Measurements from ENCODE around the gene TMPRSS13. TPM values are rescaled to one million over a fixed set of nuclear protein-coding genes. Genes with fewer than 3 reads are reported as not detected.

Gene TMPRSS13
- total RNA-seq, 1 experiment from 2014 or later, result 21.7 TPM

DNA sequence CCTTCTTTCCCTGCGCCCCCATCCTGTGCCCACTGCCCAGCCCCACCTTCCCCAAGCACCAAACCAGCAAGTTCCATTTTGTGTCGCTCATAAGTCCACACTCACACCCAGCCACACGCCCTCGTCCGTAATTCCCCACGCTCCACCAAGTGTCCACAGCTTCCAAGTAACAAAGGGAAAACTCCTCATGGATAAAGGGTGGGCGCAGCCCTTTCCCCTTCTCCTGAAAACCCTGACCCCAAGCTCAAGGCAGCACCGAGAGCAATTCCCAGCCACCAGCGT is 53.2 kb downstream of the TMPRSS13 start:
- TF ChIP-seq EZH2 (IDR thresholded peaks at IDR 0.05; ENCODE audit: low read depth), result no peak
- TF ChIP-seq, protein P1, sequence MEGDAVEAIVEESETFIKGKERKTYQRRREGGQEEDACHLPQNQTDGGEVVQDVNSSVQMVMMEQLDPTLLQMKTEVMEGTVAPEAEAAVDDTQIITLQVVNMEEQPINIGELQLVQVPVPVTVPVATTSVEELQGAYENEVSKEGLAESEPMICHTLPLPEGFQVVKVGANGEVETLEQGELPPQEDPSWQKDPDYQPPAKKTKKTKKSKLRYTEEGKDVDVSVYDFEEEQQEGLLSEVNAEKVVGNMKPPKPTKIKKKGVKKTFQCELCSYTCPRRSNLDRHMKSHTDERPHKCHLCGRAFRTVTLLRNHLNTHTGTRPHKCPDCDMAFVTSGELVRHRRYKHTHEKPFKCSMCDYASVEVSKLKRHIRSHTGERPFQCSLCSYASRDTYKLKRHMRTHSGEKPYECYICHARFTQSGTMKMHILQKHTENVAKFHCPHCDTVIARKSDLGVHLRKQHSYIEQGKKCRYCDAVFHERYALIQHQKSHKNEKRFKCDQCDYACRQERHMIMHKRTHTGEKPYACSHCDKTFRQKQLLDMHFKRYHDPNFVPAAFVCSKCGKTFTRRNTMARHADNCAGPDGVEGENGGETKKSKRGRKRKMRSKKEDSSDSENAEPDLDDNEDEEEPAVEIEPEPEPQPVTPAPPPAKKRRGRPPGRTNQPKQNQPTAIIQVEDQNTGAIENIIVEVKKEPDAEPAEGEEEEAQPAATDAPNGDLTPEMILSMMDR (conservative IDR thresholded peaks at IDR 0.05), result no peak
- no peak for DNase-seq
- Histone ChIP-seq H3K36me3 (ENCODE audit: low read depth) (no peaks in the 10 kb centered on the region), H3K9me2 (ENCODE audit: insufficient read depth) (no peaks in the 10 kb centered on the region), H3K9me3 (ENCODE audit: insufficient read depth, low read depth) (no peaks in the 10 kb centered on the region), H3K4me1 (replicated peaks; ENCODE audit: insufficient read depth) (no peaks in the 10 kb centered on the region), H3K79me2 (ENCODE audit: low read depth) (no peaks in the 10 kb centered on the region), H3K27me3 (ENCODE audit: insufficient read depth, low read depth) (peaks cover 98% of the 10 kb centered on the region), H2AFZ (no peak overlapping the region), H3K4me2 (no peak overlapping the region), H3K27ac (no peak overlapping the region), H3K4me3 (no peak overlapping the region), H4K20me1 (ENCODE audit: insufficient read depth) (no peaks in the 10 kb centered on the region), H3F3A (ENCODE audit: insufficient read depth, low read depth) (no peaks in the 10 kb centered on the region)
- ChIA-PET CTCF (interaction anchor here (0.6 kb wide), 1 partner anchor 484 kb away, joined by 4 read pairs; no protein-coding TSS in a partner anchor), POLR2A (ENCODE audit: unreplicated experiment) (no interaction called here)
- intact Hi-C loops (cut with micrococcal nuclease; ENCODE audit: unreplicated experiment), result no loop called here
- BruUV-seq (replicated peaks), result no TSS peak

DNA sequence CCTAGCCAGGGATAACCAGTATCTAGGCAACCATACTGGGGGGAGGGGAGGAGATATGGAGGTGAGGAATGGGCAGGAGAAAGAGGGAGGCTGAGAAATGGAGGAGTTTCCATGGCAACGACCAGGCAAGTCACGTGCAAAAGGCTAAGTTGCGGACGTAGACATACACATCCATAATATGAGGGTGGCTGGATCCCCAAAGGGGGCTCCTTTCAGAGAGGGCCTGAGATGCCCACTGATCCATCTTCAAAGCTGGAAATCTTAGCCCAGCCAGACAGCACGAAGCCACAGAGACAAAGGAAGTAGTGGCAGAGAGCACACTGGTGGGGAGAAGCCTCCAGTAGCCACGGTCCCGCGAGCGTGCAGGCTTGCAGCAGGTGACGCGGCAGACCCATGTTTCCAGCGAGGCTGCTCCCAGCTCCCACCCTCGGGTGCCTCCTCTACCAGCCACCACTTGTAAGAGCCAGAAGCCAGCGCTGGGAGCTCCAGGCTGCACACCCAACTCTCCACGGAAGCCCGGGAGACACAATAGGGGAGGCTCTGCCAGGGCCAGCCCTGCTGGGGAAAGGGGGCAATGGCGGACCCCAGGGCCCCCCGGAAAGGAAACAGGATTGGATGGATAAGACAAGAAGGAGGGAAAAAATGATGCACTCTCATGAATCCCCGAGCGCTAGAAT is 53.7 kb downstream of the TMPRSS13 start:
- Histone ChIP-seq H3K36me3 (ENCODE audit: low read depth) (no peaks in the 10 kb centered on the region), H2AFZ (no peak overlapping the region), H3K4me3 (no peak overlapping the region), H3K9me2 (ENCODE audit: insufficient read depth) (no peaks in the 10 kb centered on the region), H3K9me3 (ENCODE audit: insufficient read depth, low read depth) (no peaks in the 10 kb centered on the region), H3K4me2 (no peak overlapping the region), H3F3A (ENCODE audit: insufficient read depth, low read depth) (no peaks in the 10 kb centered on the region), H3K79me2 (ENCODE audit: low read depth) (no peaks in the 10 kb centered on the region), H4K20me1 (ENCODE audit: insufficient read depth) (no peaks in the 10 kb centered on the region), H3K27ac (no peak overlapping the region), H3K27me3 (ENCODE audit: insufficient read depth, low read depth) (peaks cover 98% of the 10 kb centered on the region), H3K4me1 (replicated peaks; ENCODE audit: insufficient read depth) (no peaks in the 10 kb centered on the region)
- intact Hi-C loops (cut with micrococcal nuclease; ENCODE audit: unreplicated experiment), result no loop called here
- CTCF ChIA-PET, result interaction anchor here (0.5 kb wide), 1 partner anchor 58 kb away, joined by 12 read pairs; no protein-coding TSS in a partner anchor
- no TSS peak for BruUV-seq (replicated peaks)
- TF ChIP-seq, protein P1 (conservative IDR thresholded peaks at IDR 0.05), result no peak
- TF ChIP-seq EZH2 (IDR thresholded peaks at IDR 0.05; ENCODE audit: low read depth), result no peak
- no peak for DNase-seq
- POLR2A ChIA-PET (ENCODE audit: unreplicated experiment), result no interaction called here

DNA sequence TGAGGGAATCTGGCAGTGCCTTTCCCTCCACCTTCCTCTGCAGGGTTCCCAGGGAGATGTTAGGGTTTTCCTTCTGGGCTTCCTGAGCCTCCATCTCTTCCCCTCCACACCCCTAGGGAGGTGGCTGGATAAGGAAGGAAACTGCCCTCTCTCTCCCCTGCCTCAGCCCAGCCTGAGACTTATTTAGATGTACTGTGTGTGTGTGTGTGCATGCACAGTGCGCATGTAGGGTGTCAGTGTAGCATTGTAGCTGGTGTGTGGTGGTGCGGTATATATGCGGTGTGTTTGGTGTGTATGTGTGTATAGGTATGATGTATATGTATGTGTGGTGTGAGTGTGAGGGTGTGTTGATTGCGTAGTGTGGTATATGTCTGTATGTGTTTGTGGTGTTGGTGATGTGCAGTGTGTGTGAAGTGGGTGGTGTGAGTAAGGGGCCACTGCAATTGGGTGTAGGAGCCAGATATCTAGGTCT is 54.3 kb downstream of the TMPRSS13 start:
- Histone ChIP-seq H3K4me1 (replicated peaks; ENCODE audit: insufficient read depth) (no peaks in the 10 kb centered on the region), H3K27ac (no peak overlapping the region), H4K20me1 (ENCODE audit: insufficient read depth) (no peaks in the 10 kb centered on the region), H3K4me3 (no peak overlapping the region), H3K27me3 (ENCODE audit: insufficient read depth, low read depth) (peaks cover 98% of the 10 kb centered on the region), H3K4me2 (no peak overlapping the region), H3K79me2 (ENCODE audit: low read depth) (no peaks in the 10 kb centered on the region), H3K9me3 (ENCODE audit: insufficient read depth, low read depth) (no peaks in the 10 kb centered on the region), H3K36me3 (ENCODE audit: low read depth) (no peaks in the 10 kb centered on the region), H3F3A (ENCODE audit: insufficient read depth, low read depth) (no peaks in the 10 kb centered on the region), H2AFZ (no peak overlapping the region), H3K9me2 (ENCODE audit: insufficient read depth) (no peaks in the 10 kb centered on the region)
- DNase-seq, result no peak
- BruUV-seq (replicated peaks), result no TSS peak
- CTCF ChIA-PET, result interaction anchor here (0.5 kb wide), 1 partner anchor 57 kb away, joined by 12 read pairs; no protein-coding TSS in a partner anchor
- TF ChIP-seq EZH2 (IDR thresholded peaks at IDR 0.05; ENCODE audit: low read depth), result no peak
- TF ChIP-seq, protein P1 (conservative IDR thresholded peaks at IDR 0.05), result no peak
- POLR2A ChIA-PET (ENCODE audit: unreplicated experiment), result no interaction called here
- intact Hi-C loops (cut with micrococcal nuclease; ENCODE audit: unreplicated experiment), result no loop called here
